OCI-LY7 (cell line): Measurements from ENCODE around the gene UNG. TPM values are rescaled to one million over a fixed set of nuclear protein-coding genes. Genes with fewer than 3 reads are reported as not detected.

ENCODE experiments used
- BruUV-seq: library from RNA; stranded (reverse); fragments of 400-500 nt; replicated peaks from 2 replicates; lab custom pipeline; 2021; lab: Mats Ljungman, UMichigan
- CTCF ChIA-PET: fragments of 300-600 bp; sonication (Branson Sonifier 250); formaldehyde crosslinking; loops from one replicate; lab custom pipeline; 2022; ENCODE audit warnings: antibody characterized with exemption; ENCODE audit not compliant: unreplicated experiment; lab: Charles Lee
- POLR2A ChIA-PET: fragments of 300-600 bp; sonication (Branson Sonifier 250); formaldehyde crosslinking; loops from one replicate; lab custom pipeline; 2022; ENCODE audit warnings: antibody characterized with exemption; lab: Charles Lee
- DNase-seq: peaks from one replicate; pipeline ENCODE4 v3.0.0-alpha.2; 2015; ENCODE audit warnings: low spot score
- H2AFZ ChIP-seq: fragments of 200-600 bp; sonication (generic), shearing (Covaris generic); 2 replicates; pipeline ENCODE4 v1.6.1; 2014; ENCODE audit warnings: mild to moderate bottlenecking, antibody characterized with exemption, low read length, moderate library complexity
- H3K27ac ChIP-seq: fragments of 200-600 bp; sonication (generic); 2 replicates; pipeline ENCODE4 v1.5.1; 2014; ENCODE audit warnings: mixed run types, low read depth, mild to moderate bottlenecking, moderate library complexity, low read length, inconsistent platforms; ENCODE audit not compliant: poor library complexity, severe bottlenecking
- H3K36me3 ChIP-seq: fragments of 200-600 bp; sonication (generic); 2 replicates; pipeline ENCODE4 v1.6.1; 2014; ENCODE audit warnings: mild to moderate bottlenecking, antibody characterized with exemption, low read length, moderate library complexity, mixed read lengths; ENCODE audit not compliant: insufficient read depth
- H3K4me1 ChIP-seq: fragments of 200-600 bp; sonication (generic); 2 replicates; pipeline ENCODE4 v1.5.1; 2014; ENCODE audit warnings: mild to moderate bottlenecking, low read length; ENCODE audit not compliant: insufficient read depth, poor library complexity, severe bottlenecking
- H3K4me2 ChIP-seq: fragments of 200-600 bp; sonication (generic); 2 replicates; pipeline ENCODE4 v1.6.1; 2014; ENCODE audit warnings: mild to moderate bottlenecking, low read length
- H3K4me3 ChIP-seq: fragments of 200-600 bp; sonication (generic); 2 replicates; pipeline ENCODE4 v1.5.1; 2014; ENCODE audit warnings: mild to moderate bottlenecking, low read depth, low read length; ENCODE audit not compliant: poor library complexity, severe bottlenecking
- H3K79me2 ChIP-seq: fragments of 200-600 bp; sonication (generic); 2 replicates; pipeline ENCODE4 v1.6.1; 2016; ENCODE audit warnings: low read depth, mild to moderate bottlenecking, low read length, moderate library complexity, mixed read lengths; ENCODE audit not compliant: insufficient read depth
- H3K9me2 ChIP-seq: fragments of 200-600 bp; sonication (generic); 2 replicates; pipeline ENCODE4 v1.6.1; 2016; ENCODE audit warnings: mild to moderate bottlenecking, low read length, mixed read lengths; ENCODE audit not compliant: insufficient read depth
- H3K9me3 ChIP-seq: fragments of 200-600 bp; sonication (generic); 2 replicates; pipeline ENCODE4 v1.6.1; 2014; ENCODE audit warnings: mild to moderate bottlenecking, mixed run types, low read length, mixed read lengths
- H4K20me1 ChIP-seq: fragments of 200-600 bp; sonication (generic); 2 replicates; pipeline ENCODE4 v1.6.1; 2014; ENCODE audit warnings: mild to moderate bottlenecking, antibody characterized with exemption, low read length, moderate library complexity, mixed read lengths; ENCODE audit not compliant: insufficient read depth
- EZH2phosphoT487 ChIP-seq: fragments of 200-600 bp; sonication (generic); IDR thresholded peaks from 2 replicates; pipeline ENCODE4 v1.6.1; 2018; ENCODE audit warnings: low read depth, borderline replicate concordance, mild to moderate bottlenecking, mixed run types, antibody characterized with exemption, low read length, moderate library complexity, mixed read lengths
- intact Hi-C: fragments of 100-400 bp; cut with micrococcal nuclease; formaldehyde crosslinking; loops from one replicate; pipeline ENCODE4 v1.10.0; 2022; ENCODE audit not compliant: unreplicated experiment
- total RNA-seq, 2 experiments: library from RNA; depleted of rRNA in 1 of 2; stranded (reverse); fragments of >200 nt in 1 of 2; shearing (Covaris generic) in 1 of 2; gene quantifications; 2 replicates each; pipeline ENCODE4 v1.2.3, GENCODE V29; 2014 to 2022
- TF ChIP-seq, protein P1 (sequence below): fragments of 200-600 bp; sonication (generic); conservative IDR thresholded peaks from 2 replicates; pipeline ENCODE4 v1.5.1; 2014; ENCODE audit warnings: mild to moderate bottlenecking, antibody characterized with exemption, low read length, moderate library complexity, mixed read lengths

The UNG gene
- total RNA-seq, 2 experiments from 2014 or later: 60.6 to 84.1 TPM

DNA sequence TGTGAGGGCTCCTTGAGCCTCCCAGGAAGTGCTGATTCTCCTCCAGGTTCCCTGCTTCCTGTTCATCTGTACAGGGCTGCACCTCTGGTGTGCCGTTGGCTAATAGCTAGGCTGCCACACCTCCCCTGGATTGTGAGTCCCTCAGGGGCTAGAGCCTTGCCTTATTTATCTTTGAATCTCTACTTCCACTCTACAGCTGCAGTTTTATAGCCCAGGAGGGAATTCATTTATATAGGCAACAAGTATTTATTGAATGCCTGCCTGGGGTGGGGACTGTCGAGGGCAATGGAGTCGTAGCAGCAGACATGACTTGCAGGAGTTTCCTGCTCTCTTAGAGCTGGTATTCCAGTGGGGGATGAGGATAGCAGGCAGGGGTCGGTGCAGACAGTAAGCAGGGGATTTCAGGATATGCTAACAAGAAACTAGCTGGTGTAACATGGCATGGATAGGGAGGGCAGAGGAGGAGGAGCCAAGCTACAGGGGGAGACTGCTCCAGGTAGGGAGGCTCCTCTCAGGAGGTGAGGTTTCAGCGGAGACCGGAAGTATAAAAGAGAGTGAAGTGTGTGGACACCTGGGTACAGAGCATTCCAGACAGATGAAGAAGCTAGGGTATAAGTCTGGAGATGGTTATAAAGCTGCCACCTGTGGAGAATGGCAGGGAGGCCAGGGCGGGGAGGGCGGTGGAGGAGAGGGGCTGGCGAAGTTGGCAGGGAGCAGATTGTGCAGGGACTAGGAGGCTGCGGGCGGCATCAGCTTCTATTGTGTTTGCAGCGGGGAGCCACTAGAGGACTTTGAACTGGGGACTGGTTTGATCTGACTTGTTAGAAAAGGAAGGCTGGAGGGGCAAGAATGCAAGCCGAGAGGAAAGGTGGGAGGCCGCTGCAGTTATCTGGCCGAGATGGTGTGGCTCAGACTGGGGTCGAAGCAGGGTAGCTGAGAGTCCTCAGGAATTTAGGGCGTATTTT lies 27.8 kb upstream of the UNG start:
- Histone ChIP-seq H3K4me2 (no peak overlapping the region), H3K4me3 (no peak overlapping the region), H3K79me2 (peaks cover 2% of the 10 kb centered on the region; the same call in 1 of the 2 replicates), H4K20me1 (no peaks in the 10 kb centered on the region), H3K27ac (no peak overlapping the region), H3K36me3 (peaks cover 90% of the 10 kb centered on the region), H2AFZ (no peak overlapping the region), H3K9me2 (no peaks in the 10 kb centered on the region), H3K9me3 (peaks cover 2% of the 10 kb centered on the region), H3K4me1 (peaks cover 23% of the 10 kb centered on the region)
- POLR2A ChIA-PET: interaction anchor here (0.5 to 0.9 kb wide), 4 partner anchors 8 to 126 kb away, joined by 3 to 5 read pairs (median 3); no protein-coding TSS in a partner anchor
- DNase-seq: no peak
- CTCF ChIA-PET: no interaction called here
- no peak for TF ChIP-seq EZH2phosphoT487
- TF ChIP-seq, protein P1, sequence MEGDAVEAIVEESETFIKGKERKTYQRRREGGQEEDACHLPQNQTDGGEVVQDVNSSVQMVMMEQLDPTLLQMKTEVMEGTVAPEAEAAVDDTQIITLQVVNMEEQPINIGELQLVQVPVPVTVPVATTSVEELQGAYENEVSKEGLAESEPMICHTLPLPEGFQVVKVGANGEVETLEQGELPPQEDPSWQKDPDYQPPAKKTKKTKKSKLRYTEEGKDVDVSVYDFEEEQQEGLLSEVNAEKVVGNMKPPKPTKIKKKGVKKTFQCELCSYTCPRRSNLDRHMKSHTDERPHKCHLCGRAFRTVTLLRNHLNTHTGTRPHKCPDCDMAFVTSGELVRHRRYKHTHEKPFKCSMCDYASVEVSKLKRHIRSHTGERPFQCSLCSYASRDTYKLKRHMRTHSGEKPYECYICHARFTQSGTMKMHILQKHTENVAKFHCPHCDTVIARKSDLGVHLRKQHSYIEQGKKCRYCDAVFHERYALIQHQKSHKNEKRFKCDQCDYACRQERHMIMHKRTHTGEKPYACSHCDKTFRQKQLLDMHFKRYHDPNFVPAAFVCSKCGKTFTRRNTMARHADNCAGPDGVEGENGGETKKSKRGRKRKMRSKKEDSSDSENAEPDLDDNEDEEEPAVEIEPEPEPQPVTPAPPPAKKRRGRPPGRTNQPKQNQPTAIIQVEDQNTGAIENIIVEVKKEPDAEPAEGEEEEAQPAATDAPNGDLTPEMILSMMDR: no peak
- BruUV-seq: no TSS peak
- intact Hi-C loops: no loop called here

DNA sequence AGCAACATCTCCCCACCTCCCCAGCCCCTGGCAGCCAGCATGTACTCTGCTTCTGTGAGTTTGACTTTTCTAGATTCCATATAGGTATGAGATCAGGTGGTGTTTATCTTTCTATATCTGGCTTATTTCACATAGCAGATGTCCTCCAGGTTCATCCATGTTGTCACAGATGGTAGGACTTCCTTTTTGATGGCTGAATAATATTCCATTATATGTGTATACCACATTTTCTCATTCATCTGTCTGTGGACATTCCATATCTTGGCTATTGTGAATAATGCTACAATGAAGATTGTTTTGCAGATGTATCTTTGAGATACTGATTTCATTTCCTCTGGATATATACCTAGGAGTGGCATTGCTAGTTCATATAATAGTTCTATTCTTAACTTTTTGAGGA lies 22.5 kb upstream of the UNG start:
- Histone ChIP-seq H3K79me2 (no peaks in the 10 kb centered on the region), H3K36me3 (peaks cover 97% of the 10 kb centered on the region), H3K27ac (no peak overlapping the region), H3K4me2 (no peak overlapping the region), H2AFZ (no peak overlapping the region), H3K4me3 (no peak overlapping the region), H3K4me1 (no peaks in the 10 kb centered on the region), H3K9me2 (no peaks in the 10 kb centered on the region), H4K20me1 (no peaks in the 10 kb centered on the region), H3K9me3 (peaks cover 12% of the 10 kb centered on the region; the same call in 1 of the 2 replicates)
- ChIA-PET CTCF (no interaction called here), POLR2A (interaction anchor here (0.7 to 0.9 kb wide), 2 partner anchors 8 to 134 kb away, joined by 3 to 6 read pairs; no protein-coding TSS in a partner anchor)
- TF ChIP-seq EZH2phosphoT487: no peak
- TF ChIP-seq, protein P1: no peak
- intact Hi-C loops: no loop called here
- no peak for DNase-seq
- BruUV-seq: no TSS peak

DNA sequence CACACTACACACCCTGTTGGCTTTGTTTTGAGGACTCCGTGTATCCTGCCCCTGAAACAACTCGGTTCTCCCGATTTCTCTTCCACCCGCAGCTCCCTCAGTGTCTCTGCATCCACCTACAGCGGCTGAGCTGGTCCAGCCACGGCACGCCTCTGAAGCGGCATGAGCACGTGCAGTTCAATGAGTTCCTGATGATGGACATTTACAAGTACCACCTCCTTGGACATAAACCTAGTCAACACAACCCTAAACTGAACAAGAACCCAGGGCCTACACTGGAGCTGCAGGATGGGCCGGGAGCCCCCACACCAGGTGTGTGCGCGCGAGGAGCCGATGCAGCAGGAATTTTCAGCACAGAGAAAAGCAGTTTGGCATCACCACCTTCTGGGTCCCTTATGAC lies 14.6 kb upstream of the UNG start:
- ChIA-PET POLR2A (no interaction called here), CTCF (no interaction called here)
- Histone ChIP-seq H2AFZ (no peak overlapping the region), H3K4me1 (peaks cover 23% of the 10 kb centered on the region), H3K9me3 (peaks cover 7% of the 10 kb centered on the region), H3K4me2 (no peak overlapping the region), H3K9me2 (no peaks in the 10 kb centered on the region), H3K36me3 (peaks cover 99% of the 10 kb centered on the region), H3K79me2 (no peaks in the 10 kb centered on the region), H3K27ac (no peak overlapping the region), H3K4me3 (no peak overlapping the region), H4K20me1 (no peaks in the 10 kb centered on the region)
- no peak for TF ChIP-seq EZH2phosphoT487
- TF ChIP-seq, protein P1: no peak
- DNase-seq: no peak
- BruUV-seq: no TSS peak
- intact Hi-C loops: no loop called here
